ENCODE data around the gene MPHOSPH10. TPM values are rescaled to one million over a fixed set of nuclear protein-coding genes. Genes with fewer than 3 reads are reported as not detected.
"Not testable (repeated sequence)": the region's sequence is repeated elsewhere in the genome, so short reads cannot be mapped to it uniquely, and the experiment has no call there.

MPHOSPH10 gene, protein sequence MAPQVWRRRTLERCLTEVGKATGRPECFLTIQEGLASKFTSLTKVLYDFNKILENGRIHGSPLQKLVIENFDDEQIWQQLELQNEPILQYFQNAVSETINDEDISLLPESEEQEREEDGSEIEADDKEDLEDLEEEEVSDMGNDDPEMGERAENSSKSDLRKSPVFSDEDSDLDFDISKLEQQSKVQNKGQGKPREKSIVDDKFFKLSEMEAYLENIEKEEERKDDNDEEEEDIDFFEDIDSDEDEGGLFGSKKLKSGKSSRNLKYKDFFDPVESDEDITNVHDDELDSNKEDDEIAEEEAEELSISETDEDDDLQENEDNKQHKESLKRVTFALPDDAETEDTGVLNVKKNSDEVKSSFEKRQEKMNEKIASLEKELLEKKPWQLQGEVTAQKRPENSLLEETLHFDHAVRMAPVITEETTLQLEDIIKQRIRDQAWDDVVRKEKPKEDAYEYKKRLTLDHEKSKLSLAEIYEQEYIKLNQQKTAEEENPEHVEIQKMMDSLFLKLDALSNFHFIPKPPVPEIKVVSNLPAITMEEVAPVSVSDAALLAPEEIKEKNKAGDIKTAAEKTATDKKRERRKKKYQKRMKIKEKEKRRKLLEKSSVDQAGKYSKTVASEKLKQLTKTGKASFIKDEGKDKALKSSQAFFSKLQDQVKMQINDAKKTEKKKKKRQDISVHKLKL
- total RNA-seq: 10 to 100 TPM; 15.0 to 19.1 TPM

DNA sequence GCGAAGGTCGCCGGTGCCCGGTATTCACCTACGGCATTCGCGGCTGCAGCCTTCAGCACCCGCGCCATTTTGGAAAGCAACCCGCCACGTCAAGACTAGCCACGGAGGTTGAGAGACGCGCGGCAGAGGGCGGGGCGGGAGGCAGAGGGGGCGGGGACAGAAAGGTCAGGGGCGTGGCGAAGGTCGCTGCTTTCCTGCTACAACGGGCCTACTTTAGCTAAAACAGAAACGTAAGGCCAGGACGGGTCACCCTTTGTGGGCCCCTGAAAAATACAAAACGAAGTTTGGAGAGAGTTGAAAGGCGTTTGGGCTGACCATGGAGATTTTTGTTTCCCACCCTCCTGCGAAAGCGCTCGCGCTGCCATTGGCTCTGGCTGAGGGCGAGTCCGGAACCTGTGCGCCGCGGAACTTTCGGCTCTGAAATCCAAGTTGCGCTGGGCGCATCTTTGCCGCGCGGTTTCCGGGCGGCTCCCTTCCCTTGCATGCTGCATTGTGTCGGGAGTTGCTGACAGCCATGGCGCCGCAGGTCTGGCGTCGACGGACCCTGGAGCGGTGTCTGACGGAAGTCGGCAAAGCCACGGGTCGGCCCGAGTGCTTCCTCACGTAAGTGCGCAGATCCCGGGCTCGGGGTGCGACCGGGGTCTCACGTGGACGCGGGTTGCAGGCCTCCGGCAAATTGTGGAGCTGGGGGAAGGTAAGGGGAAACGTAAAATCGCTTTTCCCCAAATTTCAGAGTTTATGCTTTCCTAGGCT, at the start of gene MPHOSPH10, which contains the start of gene MCEE:
TSS of gene MPHOSPH10 (plus strand) at position 483 of the 753 bp plus-strand sequence. CDS start at position 515, 32 bp downstream.
TSS of gene MCEE (minus strand) at position 78 of the 753 bp plus-strand sequence. CDS start at position 68, 10 bp downstream.
- peaks cover 0 to 11% of the 10 kb centered on the region in 2 donors for H3K36me3 ChIP-seq (replicated peaks in 1 of 2; ENCODE audit: insufficient read depth in 1 of 2, low read depth in 2 of 2)
- H3K4me3 ChIP-seq: peak within 1 kb of the TSS; percentile 63 to 95
- ATAC-seq: peak; percentile 95
- H3K27me3 ChIP-seq: no peaks in the 10 kb centered on the region
- H3K9me3 ChIP-seq: no peaks in the 10 kb centered on the region
- 0 to 1% methylated on average over 39 to 67 of the region's 67 CpGs for whole genome bisulfite sequencing, 2 donors
- peaks cover 39% of the 10 kb centered on the region for H3K4me1 ChIP-seq
- intact Hi-C loops (cut with DNase I): no loop called here
- peak; percentile 90 to 94 (median 92) for DNase-seq
- TF ChIP-seq POLR2A (IDR thresholded peaks at IDR 0.05) (peak in 2 of 3 donors; percentile 92 to 94), CTCF (IDR thresholded peaks at IDR 0.05) (no peak)
- peak within 1 kb of the TSS; percentile 89 to 98 (median 96) for H3K27ac ChIP-seq

DNA sequence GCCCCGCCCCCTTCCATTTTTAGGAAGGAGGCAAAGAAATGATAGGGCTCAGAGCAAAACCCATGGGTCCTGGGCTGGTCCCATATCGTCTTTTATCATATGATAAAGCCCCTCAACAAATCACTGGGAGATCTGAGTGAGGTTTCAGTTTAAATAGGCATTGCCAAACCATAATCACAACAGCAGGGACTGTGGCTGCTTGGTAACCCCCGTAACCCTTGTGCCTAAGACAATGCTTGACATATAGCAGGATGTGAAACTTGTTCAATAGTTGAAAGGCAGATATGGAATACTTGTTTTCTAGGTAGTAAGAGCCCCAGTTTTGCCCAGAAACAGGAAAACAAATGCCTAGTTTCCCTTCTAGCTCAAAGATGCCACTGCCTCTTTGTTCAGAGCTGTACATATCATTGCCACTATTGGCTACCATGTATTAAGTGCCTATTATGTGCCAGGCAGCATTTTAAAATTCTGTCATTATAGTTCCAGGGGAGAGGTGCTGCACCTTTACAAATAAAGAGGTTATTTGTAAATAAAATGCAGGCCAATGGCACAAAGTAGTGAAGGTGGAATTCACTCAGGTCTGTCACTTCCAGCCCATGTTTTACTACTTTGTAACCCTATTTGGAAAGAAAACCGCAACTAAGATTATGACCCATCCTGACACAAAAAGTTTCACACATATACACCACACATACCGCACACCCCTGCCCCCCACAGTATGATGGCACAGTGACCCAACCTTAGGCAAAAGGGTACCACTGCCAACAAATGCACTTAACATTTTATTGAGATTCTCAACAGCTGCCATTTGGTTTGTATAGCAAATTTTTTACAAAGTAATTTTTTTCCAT, 47.8 kb upstream of the MPHOSPH10 start:
- no peak overlapping the region for H3K4me3 ChIP-seq
- TF ChIP-seq CTCF (IDR thresholded peaks at IDR 0.05) (no peak), POLR2A (IDR thresholded peaks at IDR 0.05) (no peak)
- ATAC-seq (no peak), DNase-seq (no peak)
- H3K27me3 ChIP-seq: no peaks in the 10 kb centered on the region
- H3K9me3 ChIP-seq: no peaks in the 10 kb centered on the region
- intact Hi-C loops (cut with DNase I): no loop called here
- WGBS, 2 donors: 71 to 78% methylated on average over 5 of the region's 5 CpGs
- peaks cover 0 to 9% of the 10 kb centered on the region in 2 donors for H3K36me3 ChIP-seq (replicated peaks in 1 of 2; ENCODE audit: insufficient read depth in 1 of 2, low read depth in 2 of 2)
- peaks cover 7% of the 10 kb centered on the region for H3K4me1 ChIP-seq
- no peak overlapping the region for H3K27ac ChIP-seq

GRCh38 chr2:71083297-71083696, 47.1 kb upstream of the MPHOSPH10 start:
- DNase-seq; intact Hi-C loops (cut with DNase I); H3K36me3 ChIP-seq (replicated peaks in 1 of 2; ENCODE audit: insufficient read depth in 1 of 2, low read depth in 2 of 2); H3K27ac ChIP-seq; ATAC-seq; H3K27me3 ChIP-seq; H3K9me3 ChIP-seq; H3K4me1 ChIP-seq; H3K4me3 ChIP-seq: not testable (repeated sequence)
- no CpG with 5 or more reads among the region's 3 CpGs for whole genome bisulfite sequencing, 2 donors

DNA sequence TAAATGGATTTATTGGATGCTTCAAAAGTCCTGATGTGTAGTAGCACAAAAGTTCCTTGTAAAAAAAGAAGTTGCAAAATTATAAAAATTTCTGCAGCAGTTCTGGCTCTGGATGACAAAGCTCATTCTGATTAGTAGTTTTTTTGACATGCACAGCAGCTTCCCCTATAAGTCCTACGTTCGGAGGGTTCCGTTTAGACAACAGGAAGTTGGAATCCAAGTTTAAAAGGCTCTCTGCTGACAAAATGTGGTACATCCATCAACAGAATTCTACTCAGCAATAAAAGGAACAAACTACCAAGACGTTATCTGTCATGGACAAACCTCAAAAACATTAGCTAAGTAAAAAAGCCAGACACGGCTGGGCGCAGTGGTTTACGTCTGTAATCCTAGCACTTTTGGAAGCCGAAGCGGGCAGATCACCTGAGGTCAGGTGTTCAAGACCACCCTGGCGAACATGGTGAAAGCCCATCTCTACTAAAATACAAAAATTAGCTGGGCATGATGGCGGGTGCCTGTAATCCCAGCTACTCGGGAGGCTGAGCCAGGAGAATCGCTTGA, 46.6 kb upstream of the MPHOSPH10 start:
- 71 to 79% methylated on average over 10 of the region's 13 CpGs for WGBS, 2 donors
- H3K27me3 ChIP-seq; H3K36me3 ChIP-seq (replicated peaks in 1 of 2; ENCODE audit: insufficient read depth in 1 of 2, low read depth in 2 of 2); intact Hi-C loops (cut with DNase I); H3K9me3 ChIP-seq; DNase-seq; H3K4me3 ChIP-seq; H3K4me1 ChIP-seq; H3K27ac ChIP-seq; ATAC-seq: not testable (repeated sequence)

- H3K9me3 ChIP-seq; H3K4me1 ChIP-seq; intact Hi-C loops (cut with DNase I); H3K4me3 ChIP-seq; H3K27me3 ChIP-seq; H3K36me3 ChIP-seq (replicated peaks in 1 of 2; ENCODE audit: insufficient read depth in 1 of 2, low read depth in 2 of 2); H3K27ac ChIP-seq: not testable (repeated sequence)
- peak; percentile 31 to 72 (median 40) for DNase-seq
- peak; percentile 52 for ATAC-seq
- 49 to 58% methylated on average over 9 of the region's 9 CpGs for WGBS, 2 donors
Measured at GRCh38 chr2:71085325-71086003, 45.0 kb upstream of the MPHOSPH10 start.

DNA sequence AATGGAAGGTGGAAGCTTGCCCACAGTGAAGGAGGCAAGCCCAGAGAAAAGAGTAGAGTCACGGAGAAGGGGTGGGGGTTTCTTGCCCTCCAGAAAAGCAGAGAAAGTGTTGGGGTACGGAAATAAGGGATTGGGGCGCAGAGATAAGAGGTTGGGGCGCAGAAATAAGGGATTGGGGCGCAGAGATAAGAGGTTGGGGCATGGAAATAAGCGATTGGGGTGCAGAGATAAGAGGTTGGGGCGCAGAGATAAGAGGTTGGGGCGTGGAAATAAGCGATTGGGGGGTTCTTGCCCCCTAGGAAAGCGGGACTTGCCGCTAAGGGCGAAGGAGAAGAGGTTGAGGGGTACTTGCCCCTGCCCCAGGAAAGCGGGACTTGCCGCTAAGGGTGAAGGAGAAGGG, 41.0 kb upstream of the MPHOSPH10 start:
- DNase-seq; H3K9me3 ChIP-seq; intact Hi-C loops (cut with DNase I); ATAC-seq; H3K27ac ChIP-seq; H3K4me3 ChIP-seq; H3K4me1 ChIP-seq; H3K27me3 ChIP-seq; H3K36me3 ChIP-seq (replicated peaks in 1 of 2; ENCODE audit: insufficient read depth in 1 of 2, low read depth in 2 of 2): not testable (repeated sequence)
- 69 to 73% methylated on average over 14 of the region's 14 CpGs for WGBS, 2 donors

DNA sequence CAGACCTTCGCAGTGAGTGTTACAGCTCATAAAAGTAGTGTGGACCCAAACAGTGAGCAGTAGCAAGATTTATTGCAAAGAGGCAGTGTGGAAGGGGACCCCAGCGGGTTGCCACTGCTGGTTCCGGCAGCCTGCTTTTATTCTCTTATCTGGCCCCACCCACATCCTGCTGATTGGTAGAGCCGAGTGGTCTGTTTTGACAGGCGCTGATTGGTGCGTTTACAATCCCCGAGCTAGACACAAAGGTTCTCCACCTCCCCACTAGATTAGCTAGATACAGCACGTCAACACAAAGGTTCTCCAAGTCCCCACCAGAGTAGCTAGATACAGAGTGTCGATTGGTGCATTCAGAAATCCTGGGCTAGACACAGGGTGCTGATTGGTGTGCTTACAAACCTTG, 38.6 kb upstream of the MPHOSPH10 start:
- H3K9me3 ChIP-seq; ATAC-seq; H3K27me3 ChIP-seq; H3K4me1 ChIP-seq; intact Hi-C loops (cut with DNase I); H3K27ac ChIP-seq; H3K4me3 ChIP-seq; H3K36me3 ChIP-seq (replicated peaks in 1 of 2; ENCODE audit: insufficient read depth in 1 of 2, low read depth in 2 of 2); DNase-seq: not testable (repeated sequence)
- 70 to 90% methylated on average over 7 to 9 of the region's 9 CpGs for WGBS, 2 donors

Data from body of pancreas (tissue), 4 donors.